GM21825 (cell line): Measurements from ENCODE around the gene BMP2K.

Source experiments
- ATAC-seq: cut with Tn5 transposase; IDR thresholded peaks from one replicate; pipeline ENCODE4 v1.9.1; 2021; ENCODE audit warnings: mild to moderate bottlenecking, moderate library complexity; ENCODE audit not compliant: unreplicated experiment

BMP2K gene

DNA sequence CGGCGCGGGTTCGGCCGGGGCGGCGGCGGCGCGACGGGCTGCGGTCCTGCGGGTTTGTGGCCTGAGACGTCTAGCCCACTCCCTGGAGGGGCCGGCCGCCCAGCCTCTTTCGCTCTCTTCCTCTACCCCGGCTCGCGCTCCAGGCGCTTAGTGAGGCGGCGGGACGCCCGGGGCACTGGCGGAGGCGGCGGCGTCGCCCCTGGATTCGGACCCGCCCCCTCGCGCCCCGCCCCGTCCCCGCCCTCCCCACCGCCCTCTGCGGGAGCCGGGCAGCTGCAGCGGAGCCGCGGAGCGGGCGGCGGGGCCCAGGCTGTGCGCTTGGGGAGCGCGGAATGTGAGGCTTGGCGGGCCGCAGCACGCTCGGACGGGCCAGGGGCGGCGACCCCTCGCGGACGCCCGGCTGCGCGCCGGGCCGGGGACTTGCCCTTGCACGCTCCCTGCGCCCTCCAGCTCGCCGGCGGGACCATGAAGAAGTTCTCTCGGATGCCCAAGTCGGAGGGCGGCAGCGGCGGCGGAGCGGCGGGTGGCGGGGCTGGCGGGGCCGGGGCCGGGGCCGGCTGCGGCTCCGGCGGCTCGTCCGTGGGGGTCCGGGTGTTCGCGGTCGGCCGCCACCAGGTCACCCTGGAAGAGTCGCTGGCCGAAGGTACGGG, at the start of gene BMP2K:
Gene BMP2K (plus strand): TSS at position 272 of the 650 bp plus-strand sequence. CDS start 194 bp downstream, at position 466.
- peak; percentile 68 for ATAC-seq

GRCh38 chr4:78726546-78726945, 49.6 kb upstream of the BMP2K start:
- no peak for ATAC-seq

- ATAC-seq = no peak
Observed at GRCh38 chr4:78732332-78733104, 43.6 kb upstream of the BMP2K start.

DNA sequence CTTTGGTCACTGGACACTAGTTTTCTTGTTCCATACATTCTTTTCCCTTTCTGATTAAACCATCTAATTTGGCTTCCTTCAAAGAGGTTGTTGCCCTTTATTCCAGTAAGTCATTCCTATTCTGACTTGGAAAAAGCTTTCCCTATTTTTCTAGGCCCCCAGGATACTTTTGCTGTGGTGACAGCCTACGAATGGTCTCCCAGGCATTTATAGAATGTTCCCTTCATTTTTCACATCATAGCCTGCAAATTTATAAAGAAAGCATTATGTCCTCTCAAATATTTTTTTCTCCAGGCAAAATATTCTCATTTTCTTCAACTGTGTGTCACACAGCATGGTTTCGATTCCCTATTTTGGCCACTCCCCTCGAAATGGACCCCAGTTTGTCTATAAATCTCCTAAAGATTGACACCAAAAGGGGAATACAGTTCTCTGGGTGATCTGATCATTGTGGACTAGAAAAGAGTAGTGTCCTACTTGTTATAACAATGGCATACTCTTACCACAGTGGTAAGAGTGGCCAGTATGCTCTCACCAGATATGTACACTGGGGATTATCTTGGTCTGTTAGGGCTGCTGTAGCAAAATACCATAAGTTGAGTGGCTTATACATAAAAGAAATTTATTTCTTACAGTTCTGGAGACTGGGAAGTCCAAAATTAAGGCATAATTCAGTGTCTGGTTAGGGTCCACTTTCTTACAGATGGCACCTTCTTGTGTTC, 41.5 kb upstream of the BMP2K start:
- ATAC-seq = no peak

GRCh38 chr4:78735697-78736096, 40.5 kb upstream of the BMP2K start:
- no peak for ATAC-seq

GRCh38 chr4:78737035-78737434, 39.1 kb upstream of the BMP2K start:
- no peak for ATAC-seq

DNA sequence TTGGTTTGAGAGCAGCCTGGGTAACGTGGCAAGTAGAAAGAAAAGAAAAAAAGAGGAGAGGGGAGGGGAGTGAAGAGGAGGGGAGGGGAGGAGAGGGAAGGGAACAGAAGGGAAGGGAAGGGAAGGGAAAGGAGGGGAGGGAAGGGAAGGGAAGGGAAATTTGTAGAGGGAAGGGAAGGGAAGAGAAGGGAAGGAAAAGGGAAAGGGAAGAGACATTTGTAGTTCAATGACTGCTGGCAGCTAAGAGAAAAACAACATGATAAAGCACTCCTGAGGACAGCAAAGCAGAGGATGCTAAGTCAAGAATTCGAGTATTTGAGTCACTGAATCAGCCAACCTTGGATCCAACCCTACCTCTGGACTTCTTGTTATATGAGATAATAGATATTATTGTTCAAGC, 38.2 kb upstream of the BMP2K start:
- no peak for ATAC-seq

GRCh38 chr4:78742300-78742699, 33.9 kb upstream of the BMP2K start:
- no peak for ATAC-seq

DNA sequence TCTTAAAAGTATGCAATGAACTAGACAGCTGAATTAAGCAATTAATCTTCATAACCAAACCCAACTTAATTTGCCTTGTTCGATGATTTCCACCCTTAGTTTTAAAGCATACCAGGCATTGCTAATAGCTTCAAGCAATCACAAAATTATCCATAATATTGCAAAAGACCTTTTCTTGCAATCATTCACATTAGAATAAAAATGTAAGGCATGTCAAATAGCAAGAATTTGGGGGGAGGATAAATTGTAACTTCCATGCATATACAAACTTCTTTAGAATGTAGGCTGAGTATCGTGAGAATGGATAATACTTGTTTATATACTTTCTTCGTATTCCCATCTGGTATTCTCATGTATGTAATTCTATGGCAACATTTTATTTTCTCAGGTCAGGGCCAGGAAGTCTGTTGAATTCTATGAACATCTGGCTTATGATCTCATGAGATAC, 28.7 kb upstream of the BMP2K start:
- ATAC-seq = no peak

DNA sequence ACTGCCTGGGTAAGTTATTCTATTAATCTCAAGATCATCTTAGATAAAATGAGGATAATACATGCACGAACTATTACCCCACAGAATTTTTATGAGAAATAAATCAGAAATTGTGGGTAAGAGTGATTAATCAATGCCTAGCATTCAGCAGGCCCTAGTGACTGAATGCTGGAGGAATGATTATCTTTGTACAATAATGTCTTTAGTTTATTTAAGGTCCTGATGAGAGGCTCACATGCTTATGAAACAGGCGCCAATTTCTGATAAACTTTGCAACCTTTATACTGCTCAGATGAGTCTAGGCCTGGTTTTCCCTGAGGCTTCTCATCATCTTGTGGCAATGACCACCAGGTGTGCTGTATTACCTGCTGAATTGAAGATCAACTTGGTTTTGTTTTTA, 27.8 kb upstream of the BMP2K start:
- ATAC-seq = no peak

DNA sequence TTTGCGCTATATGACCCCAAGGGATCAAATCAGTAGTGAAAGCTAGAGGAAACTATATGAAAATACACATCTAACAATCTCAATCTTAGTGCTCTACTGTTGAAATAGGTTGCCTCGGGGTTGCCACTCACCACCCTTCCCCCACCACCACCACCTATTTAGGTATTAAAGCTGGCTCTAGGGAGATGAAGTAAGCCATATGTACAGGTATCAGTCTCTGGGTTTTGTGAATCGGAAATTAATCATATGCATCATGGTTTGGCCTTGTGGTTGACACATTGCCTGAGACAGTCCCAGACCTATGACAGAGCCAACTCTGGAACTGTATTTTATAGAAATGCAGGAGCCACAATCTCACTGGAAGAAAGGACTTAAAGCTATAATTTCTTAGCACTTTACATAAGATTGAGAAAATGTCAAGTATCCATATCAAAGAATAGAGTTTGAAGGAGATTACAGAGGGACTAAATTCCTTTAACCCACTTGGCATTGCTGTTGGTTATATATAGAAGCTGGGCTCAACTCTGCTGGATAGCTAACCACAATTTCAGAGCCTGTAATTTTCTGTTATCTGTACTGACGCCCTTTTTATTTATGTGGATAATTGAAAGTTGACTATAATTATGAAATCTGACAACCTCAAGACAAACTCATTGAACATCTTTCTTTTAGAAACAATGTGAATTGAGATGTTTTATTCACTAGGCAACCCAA, 26.7 kb upstream of the BMP2K start:
- ATAC-seq = peak; percentile 30

DNA sequence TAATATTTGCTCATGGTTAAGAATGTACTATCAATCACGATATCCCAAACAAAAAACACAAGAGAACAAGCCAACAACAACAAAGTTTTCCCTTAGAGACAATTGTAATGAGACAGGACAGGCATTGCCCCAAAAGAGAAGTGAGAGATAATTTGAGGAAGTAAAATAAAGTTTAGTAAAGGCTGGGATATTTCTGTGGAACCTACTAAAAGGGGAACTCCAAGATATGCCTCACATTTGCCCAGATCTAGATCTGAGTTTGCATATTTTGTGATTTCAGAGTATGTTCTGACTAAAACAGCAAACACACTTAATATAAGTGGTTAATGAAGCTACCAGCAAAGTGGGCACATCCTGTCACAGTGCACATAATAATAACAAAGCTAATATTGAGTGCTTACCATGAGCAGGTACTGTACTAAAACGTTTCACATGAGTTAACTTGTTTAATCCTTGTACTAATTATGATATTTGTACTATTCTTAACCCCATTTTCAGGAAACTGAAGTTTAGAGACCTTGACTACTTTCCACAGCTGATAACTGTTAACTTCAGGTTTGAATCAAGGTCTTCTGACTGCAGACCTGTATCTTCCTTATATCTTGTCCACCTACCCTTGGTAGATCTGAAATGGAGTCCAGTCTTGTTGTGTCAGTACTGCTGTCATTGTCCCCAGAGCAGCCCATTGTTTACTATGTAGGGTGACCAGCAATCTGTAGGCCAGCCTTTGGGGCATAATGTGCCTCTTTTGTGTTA, 26.0 kb upstream of the BMP2K start:
- ATAC-seq = peak; percentile 86

DNA sequence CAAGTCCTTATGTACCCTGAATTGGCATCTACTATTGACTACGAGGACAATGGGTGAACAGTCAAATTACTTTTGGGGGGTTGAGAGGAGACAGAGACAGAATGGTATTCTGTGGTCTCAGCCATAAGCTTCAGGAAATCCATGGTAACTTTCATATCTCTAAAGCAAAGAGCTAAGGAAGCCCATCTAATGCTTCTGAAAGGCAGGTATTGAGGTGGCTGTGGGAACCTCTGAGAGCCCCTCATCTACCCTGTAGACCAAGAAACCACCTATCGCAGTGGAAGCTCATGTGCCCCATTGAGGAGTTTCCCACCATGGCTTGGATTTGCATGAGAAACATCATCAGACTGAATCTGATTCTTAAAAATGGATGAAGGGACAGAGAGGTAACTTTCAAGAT, 23.1 kb upstream of the BMP2K start:
- no peak for ATAC-seq

DNA sequence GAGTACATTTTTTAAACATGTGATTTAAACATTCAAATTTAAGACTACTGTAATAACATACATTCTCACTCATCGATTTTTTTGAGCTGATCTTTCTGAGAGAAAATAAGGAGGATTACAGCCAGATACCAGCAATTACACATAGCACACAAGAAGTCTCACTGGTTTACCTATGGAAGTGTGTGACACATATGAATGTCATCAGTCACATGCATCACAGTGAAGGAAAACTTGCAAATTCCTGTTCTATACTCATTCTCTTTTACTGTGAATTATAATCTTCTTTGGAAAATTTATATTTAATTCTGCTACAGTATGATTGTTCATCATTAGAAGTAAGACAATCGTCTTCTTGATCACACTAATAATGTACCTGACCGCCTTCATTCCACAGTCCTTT, 21.3 kb upstream of the BMP2K start:
- ATAC-seq = no peak

DNA sequence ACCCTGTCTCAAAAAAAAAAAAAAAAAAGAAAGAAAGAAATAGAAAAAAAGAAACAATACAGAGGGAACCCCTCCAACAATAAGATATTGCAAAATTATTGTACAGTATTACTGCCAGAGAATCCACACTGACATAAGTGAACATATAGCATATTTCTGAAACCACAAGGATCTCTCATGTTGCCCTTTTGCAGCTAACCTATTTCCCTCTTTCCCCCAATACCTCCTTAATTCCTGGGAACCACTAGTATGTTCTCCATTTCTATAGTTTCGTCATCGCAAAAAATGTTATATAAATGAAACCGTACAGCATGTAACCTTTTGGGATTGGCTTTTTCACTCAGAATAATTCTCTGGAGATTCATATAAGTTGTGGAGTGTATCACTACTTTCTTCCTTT, 20.0 kb upstream of the BMP2K start:
- no peak for ATAC-seq

DNA sequence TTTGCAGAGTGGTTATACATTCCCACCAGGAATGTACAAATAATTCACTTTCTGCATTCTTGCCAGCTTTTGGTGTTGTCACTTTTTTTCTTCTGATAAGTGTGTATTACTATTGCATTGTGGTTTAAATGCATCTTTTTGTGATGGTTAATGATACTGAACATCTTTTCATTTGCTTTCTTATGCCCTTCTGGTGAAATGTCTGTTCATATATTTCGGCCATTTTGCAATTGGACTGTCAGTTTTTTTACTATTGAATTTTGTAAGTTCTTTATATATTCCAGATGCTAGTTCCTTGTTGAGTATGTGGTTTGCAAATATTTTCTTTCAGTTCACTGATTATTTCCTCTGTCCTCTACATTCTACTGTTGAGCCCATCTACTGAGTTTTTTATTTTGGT, 19.4 kb upstream of the BMP2K start:
- no peak for ATAC-seq

DNA sequence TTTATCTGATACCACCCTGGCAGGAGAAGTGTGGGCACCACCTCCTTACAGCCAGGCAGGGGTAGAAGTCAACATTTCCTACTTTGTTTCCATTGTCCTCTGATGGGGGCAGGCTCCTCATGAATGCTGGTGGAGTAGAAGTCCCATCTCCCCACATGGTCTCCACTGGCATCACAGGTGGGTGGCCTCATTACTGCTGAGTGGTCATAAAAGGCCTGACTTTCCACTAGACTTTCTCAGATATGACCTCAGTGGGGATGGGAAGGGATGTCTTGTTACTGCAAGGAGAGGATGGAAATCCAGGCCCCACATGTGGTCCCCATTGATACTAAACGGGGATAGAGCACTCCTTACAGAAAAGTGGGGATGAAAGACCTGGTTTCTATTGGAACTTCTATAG, 18.6 kb upstream of the BMP2K start:
- ATAC-seq = no peak

GRCh38 chr4:78758085-78758484, 18.1 kb upstream of the BMP2K start:
- no peak for ATAC-seq

GRCh38 chr4:78762529-78762928, 13.6 kb upstream of the BMP2K start:
- ATAC-seq = no peak

GRCh38 chr4:78763251-78763650, 12.9 kb upstream of the BMP2K start:
- ATAC-seq = no peak
